Measurements from ENCODE around the gene ADAMTS9. TPM values are rescaled to one million over a fixed set of nuclear protein-coding genes. Genes with fewer than 3 reads are reported as not detected.

The ADAMTS9 gene
- total RNA-seq, 4 donors from 2014 or later: 4.8 to 49.8 (median 13.4) TPM

DNA sequence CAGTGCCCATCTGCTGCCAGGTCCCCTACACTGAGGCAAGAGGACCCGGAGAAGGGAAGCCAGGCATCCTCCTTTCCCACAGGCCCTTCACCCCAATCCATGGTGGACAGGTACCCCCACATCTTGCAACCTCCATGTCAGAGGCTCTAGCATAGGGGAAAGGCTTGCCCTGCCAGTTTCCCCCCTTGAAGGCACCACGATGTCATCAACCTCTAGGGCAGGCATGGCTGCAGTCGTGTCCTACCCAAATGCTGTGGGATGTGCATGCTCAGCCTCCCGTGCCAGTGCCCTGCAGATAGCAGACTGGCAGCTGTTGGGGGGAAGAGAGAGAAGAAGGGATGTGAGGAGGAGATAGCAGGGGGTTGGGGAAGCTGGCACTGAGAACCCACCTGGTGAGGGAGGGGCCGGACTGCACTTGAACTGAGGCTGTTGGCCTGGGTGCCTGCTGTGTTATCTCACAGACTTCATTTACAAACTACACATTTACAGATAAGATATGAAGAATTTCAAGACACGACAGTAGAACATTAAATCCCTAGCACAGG is 197.5 kb downstream of the ADAMTS9 start:
- no peak overlapping the region for H3K4me3 ChIP-seq
- no peaks in the 10 kb centered on the region for H3K9me3 ChIP-seq
- in situ Hi-C loops (cut with MboI; ENCODE audit: low sequenced_read_pairs in 4 of 4): no loop called here
- ATAC-seq (no peak), DNase-seq (no peak)
- H3K4me1 ChIP-seq: peaks cover 0 to 2% of the 10 kb centered on the region in 2 donors
- H3K27ac ChIP-seq: no peak overlapping the region
- intact Hi-C loops (cut with DNase I; ENCODE audit: low total_unique reads): no loop called here
- TF ChIP-seq, protein P1, sequence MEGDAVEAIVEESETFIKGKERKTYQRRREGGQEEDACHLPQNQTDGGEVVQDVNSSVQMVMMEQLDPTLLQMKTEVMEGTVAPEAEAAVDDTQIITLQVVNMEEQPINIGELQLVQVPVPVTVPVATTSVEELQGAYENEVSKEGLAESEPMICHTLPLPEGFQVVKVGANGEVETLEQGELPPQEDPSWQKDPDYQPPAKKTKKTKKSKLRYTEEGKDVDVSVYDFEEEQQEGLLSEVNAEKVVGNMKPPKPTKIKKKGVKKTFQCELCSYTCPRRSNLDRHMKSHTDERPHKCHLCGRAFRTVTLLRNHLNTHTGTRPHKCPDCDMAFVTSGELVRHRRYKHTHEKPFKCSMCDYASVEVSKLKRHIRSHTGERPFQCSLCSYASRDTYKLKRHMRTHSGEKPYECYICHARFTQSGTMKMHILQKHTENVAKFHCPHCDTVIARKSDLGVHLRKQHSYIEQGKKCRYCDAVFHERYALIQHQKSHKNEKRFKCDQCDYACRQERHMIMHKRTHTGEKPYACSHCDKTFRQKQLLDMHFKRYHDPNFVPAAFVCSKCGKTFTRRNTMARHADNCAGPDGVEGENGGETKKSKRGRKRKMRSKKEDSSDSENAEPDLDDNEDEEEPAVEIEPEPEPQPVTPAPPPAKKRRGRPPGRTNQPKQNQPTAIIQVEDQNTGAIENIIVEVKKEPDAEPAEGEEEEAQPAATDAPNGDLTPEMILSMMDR (IDR thresholded peaks at IDR 0.05 in 4 of 5, conservative IDR thresholded peaks at IDR 0.05 in 1 of 5): no peak
- TF ChIP-seq POLR2A (IDR thresholded peaks at IDR 0.05): no peak
- H3K36me3 ChIP-seq: no peaks in the 10 kb centered on the region
- no peaks in the 10 kb centered on the region for H3K27me3 ChIP-seq

DNA sequence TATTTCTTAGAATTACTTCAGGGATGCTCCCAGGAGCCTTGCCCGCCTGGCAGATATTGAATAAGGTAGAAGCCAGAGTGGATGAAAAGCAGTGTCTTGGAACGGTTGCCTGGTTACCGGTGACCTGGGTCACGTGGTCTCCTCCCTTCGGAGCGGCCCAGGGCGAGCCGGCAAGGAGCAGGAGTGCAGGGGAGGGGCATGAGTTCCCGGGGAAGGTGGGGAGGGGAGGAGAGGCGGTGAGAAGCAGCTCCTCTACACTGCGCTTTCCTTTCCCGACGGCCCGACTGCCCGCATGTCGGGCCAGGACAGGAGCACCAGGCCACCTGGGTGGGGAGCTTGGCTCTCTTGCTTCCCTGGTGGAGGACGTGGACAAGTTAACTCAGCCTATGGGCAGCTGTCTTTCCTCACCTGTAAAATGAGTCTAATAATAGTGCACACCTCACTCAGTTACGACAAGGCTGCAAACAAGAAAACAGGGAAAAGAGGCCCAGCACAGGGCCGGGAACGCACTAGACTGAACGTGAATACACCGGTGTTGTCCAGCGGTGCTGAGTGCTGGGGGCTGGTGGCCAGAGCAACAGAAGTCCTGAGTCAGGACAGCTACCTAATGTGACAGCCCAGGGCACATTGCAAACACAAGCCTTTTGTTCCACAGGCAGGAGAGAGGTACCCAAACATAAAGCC is 198.3 kb downstream of the ADAMTS9 start:
- Histone ChIP-seq H3K27ac (no peak overlapping the region), H3K4me1 (peaks cover 1 to 2% of the 10 kb centered on the region in 2 donors), H3K36me3 (no peaks in the 10 kb centered on the region), H3K4me3 (peak overlapping the region in 2 of 4 donors; percentile 5 to 13), H3K27me3 (no peaks in the 10 kb centered on the region), H3K9me3 (no peaks in the 10 kb centered on the region)
- no peak for ATAC-seq
- no peak for DNase-seq
- TF ChIP-seq, protein P1 (IDR thresholded peaks at IDR 0.05 in 4 of 5, conservative IDR thresholded peaks at IDR 0.05 in 1 of 5): no peak
- TF ChIP-seq POLR2A (IDR thresholded peaks at IDR 0.05): no peak
- in situ Hi-C loops (cut with MboI; ENCODE audit: low sequenced_read_pairs in 4 of 4): no loop called here
- intact Hi-C loops (cut with DNase I; ENCODE audit: low total_unique reads): loop anchor here (10.0 kb wide), 1 partner anchor 85 kb away; no protein-coding TSS in a partner anchor

DNA sequence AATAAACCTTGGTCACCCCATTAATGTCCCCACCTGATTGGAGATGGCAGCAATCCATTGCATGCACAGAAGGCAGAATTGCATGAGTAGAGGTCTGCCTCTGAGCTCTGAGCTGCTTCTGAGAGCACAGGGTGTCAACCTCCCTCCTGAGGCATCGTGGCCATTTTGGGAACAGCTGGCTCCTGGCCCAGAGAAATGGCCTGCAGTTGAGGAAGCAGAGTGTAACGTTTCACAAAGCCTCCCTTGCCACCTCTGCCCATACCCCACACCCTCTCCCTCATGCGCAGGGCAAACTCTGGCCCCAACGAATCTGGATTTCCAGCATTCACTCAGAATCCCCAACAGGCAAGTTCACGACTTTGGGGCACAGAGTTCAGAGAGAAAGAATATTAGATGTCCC is 198.9 kb downstream of the ADAMTS9 start:
- in situ Hi-C loops (cut with MboI; ENCODE audit: low sequenced_read_pairs in 4 of 4): no loop called here
- Histone ChIP-seq H3K4me3 (peak overlapping the region in 1 of 4 donors; percentile 5), H3K9me3 (no peaks in the 10 kb centered on the region), H3K4me1 (peaks cover 2 to 7% of the 10 kb centered on the region in 2 donors), H3K27ac (no peak overlapping the region), H3K27me3 (no peaks in the 10 kb centered on the region), H3K36me3 (no peaks in the 10 kb centered on the region)
- TF ChIP-seq POLR2A (IDR thresholded peaks at IDR 0.05): no peak
- TF ChIP-seq, protein P1 (IDR thresholded peaks at IDR 0.05 in 4 of 5, conservative IDR thresholded peaks at IDR 0.05 in 1 of 5): no peak
- DNase-seq (no peak), ATAC-seq (no peak)
- intact Hi-C loops (cut with DNase I; ENCODE audit: low total_unique reads): loop anchor here (10.0 kb wide), 1 partner anchor 84 kb away; no protein-coding TSS in a partner anchor

DNA sequence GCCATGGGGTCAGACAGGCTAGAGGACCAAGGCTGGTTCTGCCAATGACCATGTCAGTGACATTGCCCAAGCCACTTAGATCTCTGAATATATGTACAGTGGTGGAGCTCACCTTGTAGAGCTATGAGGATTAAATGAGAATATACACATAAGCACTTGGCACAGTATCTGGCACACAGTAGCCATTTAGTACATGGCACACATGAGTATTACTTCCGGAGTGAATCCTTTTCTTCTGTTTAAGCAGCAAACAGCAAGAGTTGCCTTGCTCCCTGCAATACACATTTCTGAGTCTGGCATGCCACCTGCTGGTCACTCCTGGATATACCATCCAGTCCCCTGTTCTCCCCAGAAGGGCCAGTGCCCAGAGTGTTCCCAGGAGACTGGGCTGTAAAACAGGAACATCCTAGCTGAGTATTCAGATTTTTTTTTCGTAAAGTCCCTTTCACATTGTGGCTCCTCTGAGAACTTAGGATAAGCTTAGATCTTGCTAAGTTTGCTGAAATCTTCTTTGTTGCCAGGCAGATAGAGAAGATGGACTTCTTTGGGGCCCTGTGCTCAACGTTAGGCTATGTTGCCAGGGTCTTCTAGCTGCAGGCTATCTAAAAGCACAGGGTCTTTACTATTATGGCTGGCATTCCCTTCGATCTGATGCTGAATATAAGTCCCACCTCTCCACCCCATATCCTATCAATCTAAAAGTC is 203.4 kb downstream of the ADAMTS9 start:
- ATAC-seq: peak; percentile 79 to 88
- H3K27me3 ChIP-seq: no peaks in the 10 kb centered on the region
- in situ Hi-C loops (cut with MboI; ENCODE audit: low sequenced_read_pairs in 4 of 4) (loop anchor here (5.0 kb wide), 1 partner anchor 457 kb away; no protein-coding TSS in a partner anchor), intact Hi-C loops (cut with DNase I; ENCODE audit: low total_unique reads) (loop anchor here (1.0 to 10.0 kb wide), 2 partner anchors 80 to 454 kb away; no protein-coding TSS in a partner anchor)
- H3K4me3 ChIP-seq: no peak overlapping the region
- H3K36me3 ChIP-seq: no peaks in the 10 kb centered on the region
- peak; percentile 28 to 54 for DNase-seq
- TF ChIP-seq, protein P1 (IDR thresholded peaks at IDR 0.05 in 4 of 5, conservative IDR thresholded peaks at IDR 0.05 in 1 of 5): peak; percentile 39 to 81 (median 78)
- no peak for TF ChIP-seq POLR2A (IDR thresholded peaks at IDR 0.05)
- H3K4me1 ChIP-seq: peaks cover 2 to 7% of the 10 kb centered on the region in 2 donors
- no peak overlapping the region for H3K27ac ChIP-seq
- no peaks in the 10 kb centered on the region for H3K9me3 ChIP-seq
